Activated CD4-positive, alpha-beta T cell treated with anti-CD3 and anti-CD28 coated beads, Interleukin-2, Interleukin-6, amounts not matched to agents 100 ng/mL and 50 ng/mL, durations not matched to agents 16 hours and 8 hours (primary cell): Measurements from ENCODE around the gene USP9Y.

Experiments
- DNase-seq: peaks from one replicate; pipeline ENCODE4 v3.0.0-alpha.2; 2020

USP9Y gene

GRCh38 chrY:12808046-12808445 is 107.0 kb downstream of the USP9Y start:
- no peak for DNase-seq

- no peak for DNase-seq
Observed at GRCh38 chrY:12809034-12809433, 108.0 kb downstream of the USP9Y start.

- DNase-seq = no peak
Observed at GRCh38 chrY:12823408-12823807, 122.4 kb downstream of the USP9Y start.

- no peak for DNase-seq
Observed at GRCh38 chrY:12826791-12827190, 125.8 kb downstream of the USP9Y start.

- no peak for DNase-seq
Observed at GRCh38 chrY:12833284-12833683, 132.3 kb downstream of the USP9Y start.

GRCh38 chrY:12837550-12837949 is 136.5 kb downstream of the USP9Y start:
- DNase-seq = no peak

GRCh38 chrY:12841368-12841767 is 140.3 kb downstream of the USP9Y start:
- DNase-seq = no peak

- DNase-seq = no peak
Observed at GRCh38 chrY:12846793-12847192, 145.8 kb downstream of the USP9Y start.

- DNase-seq = no peak
Observed at GRCh38 chrY:12855791-12856275, 154.8 kb downstream of the USP9Y start.

- no peak for DNase-seq
Observed at GRCh38 chrY:12867960-12868359, 166.9 kb downstream of the USP9Y start.

GRCh38 chrY:12896973-12897372 is 195.9 kb downstream of the USP9Y start:
- no peak for DNase-seq

- DNase-seq = no peak
Observed at GRCh38 chrY:12898604-12899003, 197.6 kb downstream of the USP9Y start.

GRCh38 chrY:12904618-12905516 is 203.8 kb downstream of the USP9Y start, which contains the start of gene DDX3Y:
TSS of gene DDX3Y (plus strand) at chrY:12904868. CDS start at chrY:12904937, 69 bp downstream.
- DNase-seq = no peak

GRCh38 chrY:12905517-12905872 is 204.5 kb downstream of the USP9Y start:
- no peak for DNase-seq

GRCh38 chrY:12905895-12906294 is 204.9 kb downstream of the USP9Y start:
- no peak for DNase-seq
